HG03064 (cell line): ENCODE measurements around the gene FAM120B.

ENCODE experiments used
- ATAC-seq: cut with Tn5 transposase; IDR thresholded peaks from one replicate; pipeline ENCODE4 v1.9.1; 2021; ENCODE audit warnings: low read depth; ENCODE audit not compliant: unreplicated experiment

FAM120B gene

DNA sequence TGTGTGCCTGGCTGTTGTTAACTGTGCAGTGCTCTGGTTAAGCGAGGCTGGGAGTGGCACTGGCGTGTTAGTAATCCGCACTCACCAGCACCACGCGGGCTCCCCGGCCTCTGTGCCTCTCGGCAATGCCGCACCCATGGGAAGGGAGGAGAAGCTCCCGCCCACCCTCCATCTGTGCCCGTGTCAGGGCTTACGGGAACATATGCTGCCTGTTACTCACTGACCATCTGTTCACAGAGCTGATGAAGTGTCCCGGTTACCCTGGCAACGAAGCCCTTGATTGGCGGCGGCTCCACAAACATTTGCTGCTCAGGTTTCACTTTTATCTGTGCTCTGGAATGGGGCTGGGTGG is 131.8 kb downstream of the FAM120B start:
- ATAC-seq, result peak; percentile 94

DNA sequence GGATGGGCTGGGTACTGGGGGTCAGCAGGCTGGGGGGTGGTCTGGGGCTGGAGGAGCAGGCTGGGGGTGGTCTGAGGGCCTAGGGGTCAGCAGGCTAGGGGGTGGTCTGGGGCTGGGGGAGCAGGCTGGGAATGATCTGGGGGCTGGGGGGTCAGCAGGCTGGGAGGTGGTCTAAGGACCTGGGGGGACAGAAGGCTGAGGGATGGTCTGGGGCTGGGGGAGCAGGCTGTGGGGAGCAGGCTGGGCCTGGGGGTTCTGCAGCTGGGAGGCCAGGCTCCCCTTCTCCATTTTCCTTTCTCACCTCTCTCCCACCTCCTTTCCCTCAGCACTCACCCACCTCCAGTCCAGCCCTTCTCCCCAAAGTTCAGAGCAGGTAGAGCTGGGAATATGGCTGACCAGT is 132.3 kb downstream of the FAM120B start:
- ATAC-seq, result no peak

DNA sequence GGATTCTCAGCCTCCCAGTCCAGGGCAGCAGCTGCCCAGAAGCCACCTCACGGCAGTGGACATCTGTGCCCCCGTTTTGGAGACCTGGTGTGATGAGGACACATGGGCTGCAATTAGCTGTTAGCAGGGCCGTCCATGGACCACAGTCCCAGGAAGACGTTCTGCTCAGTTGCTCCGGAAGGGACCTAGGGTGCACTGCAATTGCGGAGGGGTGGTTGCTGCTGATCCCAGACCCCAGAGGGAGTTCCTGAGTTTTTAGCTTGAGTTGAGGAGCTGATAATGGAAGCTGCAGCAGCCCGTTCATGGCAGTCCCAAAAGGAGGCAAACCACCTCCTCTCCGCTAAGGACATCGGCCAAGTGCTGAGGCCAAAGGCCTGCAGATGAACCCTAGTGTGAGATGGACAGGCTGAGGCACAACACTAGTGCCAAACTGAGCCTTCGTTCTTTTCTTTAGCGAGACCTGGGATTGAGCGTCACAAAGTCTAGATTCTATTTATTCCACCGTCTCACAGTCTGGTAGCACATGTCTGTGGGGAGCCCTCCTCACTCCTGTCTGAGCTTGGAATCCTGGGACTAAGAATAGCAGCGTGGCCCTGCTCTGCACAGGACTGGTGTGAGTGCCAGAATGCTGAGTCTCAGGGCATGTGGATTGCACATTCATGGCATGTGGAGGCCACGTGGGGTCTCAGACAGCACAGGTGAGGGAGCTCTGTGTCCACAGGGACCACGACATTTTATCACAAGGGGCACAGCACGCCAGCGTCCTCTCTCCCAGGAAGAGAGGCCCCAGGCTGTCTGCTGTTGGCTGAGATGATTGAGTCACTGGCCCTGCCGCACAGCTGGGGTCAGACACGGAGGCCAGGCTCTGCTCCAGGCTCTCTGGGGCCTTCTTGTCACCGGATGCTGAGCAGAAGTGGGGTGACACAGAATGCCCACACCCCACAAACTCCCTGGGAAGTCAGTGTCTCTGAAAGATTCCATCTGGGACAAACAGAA is 133.1 kb downstream of the FAM120B start:
- ATAC-seq, result no peak

DNA sequence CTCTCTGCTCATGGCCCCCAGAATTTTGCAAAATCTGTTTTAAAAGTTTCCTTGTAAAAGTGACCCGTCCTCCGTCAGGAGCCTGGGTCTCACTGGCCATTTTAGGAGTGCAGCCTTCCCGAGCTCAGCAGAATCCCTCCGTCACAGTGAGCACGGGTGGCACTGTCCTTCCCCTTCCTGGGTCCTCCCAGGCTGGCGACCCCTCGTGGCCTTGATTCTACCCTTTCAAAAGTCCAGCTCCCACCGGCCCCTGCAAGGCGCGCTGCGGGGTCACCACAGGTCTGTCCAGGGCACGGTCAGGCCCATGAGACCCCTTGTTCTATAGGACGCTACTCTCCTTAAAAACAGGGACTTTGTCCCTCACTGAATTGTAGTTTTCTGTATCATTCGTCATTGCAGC is 133.9 kb downstream of the FAM120B start:
- ATAC-seq, result no peak

DNA sequence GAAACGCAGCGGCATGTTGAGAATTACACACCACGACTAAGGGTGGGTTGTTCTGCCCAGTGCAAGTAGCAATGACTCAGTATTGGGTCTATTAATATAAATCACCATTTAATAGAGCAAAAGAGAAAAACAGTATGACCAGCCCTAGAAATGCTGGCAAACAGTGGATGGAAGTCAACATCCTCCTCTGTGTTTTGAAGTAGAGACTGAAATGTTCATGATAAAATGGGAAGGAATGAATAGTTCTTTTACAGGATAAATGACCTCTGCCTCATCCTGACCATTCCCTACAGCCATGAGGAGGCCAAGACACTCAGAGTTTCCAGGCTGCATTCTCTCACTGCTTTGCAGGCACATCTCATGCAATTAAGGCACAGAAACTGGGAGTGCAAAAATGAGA is 134.8 kb downstream of the FAM120B start:
- no peak for ATAC-seq

DNA sequence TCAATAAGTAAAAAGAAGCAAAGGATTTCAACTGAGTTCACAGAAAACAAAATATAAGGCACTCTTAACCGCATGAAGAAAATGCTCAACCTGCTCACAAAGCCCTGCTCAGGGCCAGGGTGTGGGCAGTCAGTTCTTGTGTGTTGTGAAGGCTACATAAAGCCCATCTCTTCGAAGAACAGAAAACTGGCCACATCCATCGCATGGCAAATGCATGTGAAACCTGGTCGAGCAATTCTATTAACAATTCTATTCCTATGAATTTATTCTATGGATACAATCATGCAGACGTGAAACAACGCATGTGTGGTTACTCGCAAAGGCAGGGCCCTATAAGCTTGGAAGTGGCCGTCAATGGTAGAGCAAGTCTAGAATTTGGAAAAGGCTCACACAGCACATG is 136.0 kb downstream of the FAM120B start:
- no peak for ATAC-seq

DNA sequence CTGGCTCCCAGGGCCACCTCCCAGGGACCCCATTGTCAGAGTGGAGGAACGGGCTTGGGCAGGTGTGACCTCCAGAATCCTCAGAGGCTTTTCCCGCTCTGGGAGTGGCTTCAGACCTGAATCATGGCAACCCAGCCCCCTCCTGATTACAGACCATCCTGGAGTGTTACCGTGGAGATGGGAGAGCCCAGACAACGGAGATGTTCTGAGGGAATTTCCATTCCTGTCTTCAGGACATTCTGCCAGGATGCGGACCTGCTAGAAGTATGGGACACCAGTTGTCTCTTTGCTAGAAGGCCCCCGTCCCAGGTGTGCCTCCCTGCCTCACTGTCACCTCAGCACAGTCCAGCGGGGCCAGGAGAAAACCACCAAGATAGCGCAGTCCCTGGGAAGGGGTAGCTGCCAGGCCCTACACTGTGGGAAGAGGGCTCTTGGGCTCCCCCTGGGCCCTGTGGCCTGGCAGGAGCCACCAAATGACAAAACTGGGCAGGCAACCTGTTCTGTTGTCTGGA is 136.6 kb downstream of the FAM120B start:
- no peak for ATAC-seq

DNA sequence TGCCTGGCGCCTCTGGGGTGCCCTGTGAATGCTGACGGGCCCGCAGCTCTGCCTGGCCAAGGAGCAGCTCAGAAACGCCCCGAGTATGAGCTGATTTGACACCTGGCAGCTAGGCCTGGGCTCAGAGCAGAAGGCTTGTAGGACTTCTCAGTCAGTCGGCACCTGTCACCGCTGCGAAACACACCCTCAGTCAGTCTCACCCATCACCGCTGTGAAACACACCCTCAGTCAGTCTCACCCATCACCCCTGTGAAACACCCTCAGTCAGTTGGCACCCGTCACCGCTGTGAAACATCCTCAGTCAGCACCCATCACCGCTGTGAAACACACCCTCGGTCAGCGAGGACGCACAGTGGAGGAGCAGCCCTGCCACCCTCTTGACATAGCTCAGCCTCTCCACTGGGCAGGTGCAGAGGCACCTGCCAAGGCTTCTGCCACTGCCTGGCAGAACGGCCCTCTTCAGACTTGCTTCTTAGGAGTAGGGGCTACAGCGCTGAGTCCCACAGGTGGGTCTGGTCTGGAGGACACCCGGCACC is 137.6 kb downstream of the FAM120B start:
- ATAC-seq, result no peak

DNA sequence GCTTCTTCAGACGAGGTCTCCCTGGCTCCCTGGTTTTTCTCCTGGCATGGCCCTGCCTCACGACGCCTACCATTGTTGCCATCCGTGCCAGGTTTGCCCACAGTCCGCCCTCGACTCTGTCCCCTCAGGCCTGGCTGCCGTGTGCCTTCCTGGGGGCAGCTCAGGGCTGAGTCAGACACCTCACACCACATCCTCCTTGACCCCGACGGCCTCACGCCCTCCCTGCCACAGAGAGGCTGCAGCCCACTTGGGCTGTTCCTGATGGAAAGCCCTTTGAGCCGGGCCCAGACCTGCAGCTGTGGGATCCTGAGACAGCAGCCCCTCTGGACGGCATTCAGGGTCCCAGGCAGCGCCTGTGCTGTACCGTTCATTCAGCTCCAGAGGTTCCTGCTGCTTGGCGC is 138.3 kb downstream of the FAM120B start:
- no peak for ATAC-seq

DNA sequence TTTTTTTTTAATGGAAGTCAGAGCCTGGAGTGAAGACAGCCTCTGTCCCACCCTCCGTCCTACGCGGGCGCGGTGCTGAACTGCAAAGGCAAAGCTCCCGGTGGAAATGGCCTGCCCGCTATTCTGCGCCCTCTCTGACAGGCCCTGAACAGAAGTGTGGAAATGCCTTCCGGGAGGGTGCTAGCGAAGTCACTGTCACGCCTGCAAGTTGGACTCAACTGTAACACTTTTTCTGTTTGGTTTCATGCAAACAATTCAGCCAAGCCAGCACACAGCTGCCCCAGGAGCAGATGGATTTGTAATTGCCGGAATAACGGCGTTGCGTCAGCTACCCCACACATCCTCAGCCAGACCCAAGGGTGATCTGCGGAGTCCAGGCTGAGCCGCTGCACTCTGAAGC is 138.9 kb downstream of the FAM120B start:
- no peak for ATAC-seq

DNA sequence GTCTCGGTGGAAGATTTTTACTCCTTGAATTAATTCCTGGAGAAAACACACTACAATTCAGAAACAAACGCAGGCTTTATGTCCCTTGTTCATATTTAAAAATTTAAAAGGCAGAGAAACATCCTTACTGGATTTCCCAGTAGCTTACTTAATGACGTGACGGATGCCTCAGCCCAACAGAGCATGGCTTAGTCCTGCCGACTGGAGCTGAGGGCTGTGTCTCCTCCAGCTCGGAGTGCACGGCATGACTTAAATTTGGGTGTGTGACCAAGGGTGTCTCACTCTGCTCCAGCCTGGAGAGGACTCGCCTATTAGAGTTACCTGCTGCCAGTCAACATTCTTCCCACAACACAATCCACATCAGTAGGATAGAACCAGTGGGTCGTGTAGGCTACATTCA is 139.4 kb downstream of the FAM120B start:
- ATAC-seq, result no peak

DNA sequence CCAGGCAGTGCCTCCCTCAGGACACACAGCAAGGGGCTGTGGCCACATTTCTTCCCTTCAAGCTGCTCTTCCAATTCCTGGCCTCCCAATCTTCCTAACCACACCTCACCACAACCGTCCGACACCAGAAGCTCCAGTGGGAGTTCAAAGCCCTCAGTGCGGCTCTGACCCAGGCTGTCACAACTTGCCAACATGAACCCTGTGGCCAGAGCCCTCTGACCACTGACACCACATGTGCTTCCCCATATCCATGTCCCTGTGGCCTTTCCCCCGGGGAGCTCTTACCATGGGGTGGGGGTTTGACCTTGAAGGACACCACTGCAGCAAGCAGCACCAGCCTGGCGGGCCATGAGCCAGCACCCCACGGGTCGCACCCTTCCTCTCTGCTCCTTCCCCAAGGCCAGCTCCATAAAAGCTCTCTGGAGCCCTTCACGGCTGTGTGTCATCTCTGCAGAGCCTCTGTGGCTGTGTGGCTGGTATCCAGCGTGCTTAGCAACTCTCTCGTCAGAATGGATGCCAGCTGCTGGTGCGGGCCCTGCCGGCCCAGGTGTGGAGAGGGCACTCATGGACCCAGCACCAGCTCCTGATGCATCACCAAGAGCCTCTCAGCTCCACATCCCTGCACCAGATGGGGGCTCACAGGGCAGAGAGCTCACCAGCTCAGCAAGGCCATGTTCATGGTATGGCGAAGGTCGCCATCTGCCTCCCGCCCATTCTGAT is 140.4 kb downstream of the FAM120B start:
- ATAC-seq, result no peak

DNA sequence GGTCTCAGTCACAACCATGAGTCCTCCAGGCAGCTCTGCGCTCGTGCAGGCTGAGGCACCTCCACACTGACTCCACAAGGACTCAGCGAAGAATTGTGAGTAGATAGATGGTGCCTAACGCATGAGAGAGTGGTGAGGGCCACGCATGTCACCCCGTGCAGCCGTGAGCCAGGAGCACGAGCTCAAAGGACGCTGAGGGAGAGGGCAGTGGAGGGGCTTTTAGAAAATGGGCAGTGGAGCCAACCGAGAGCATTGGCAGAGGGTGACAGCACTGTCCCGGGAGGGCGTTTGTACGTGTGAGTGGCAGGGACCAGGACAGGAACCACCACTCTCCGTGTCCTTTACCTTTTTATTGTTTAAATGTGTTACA is 141.0 kb downstream of the FAM120B start:
- no peak for ATAC-seq

DNA sequence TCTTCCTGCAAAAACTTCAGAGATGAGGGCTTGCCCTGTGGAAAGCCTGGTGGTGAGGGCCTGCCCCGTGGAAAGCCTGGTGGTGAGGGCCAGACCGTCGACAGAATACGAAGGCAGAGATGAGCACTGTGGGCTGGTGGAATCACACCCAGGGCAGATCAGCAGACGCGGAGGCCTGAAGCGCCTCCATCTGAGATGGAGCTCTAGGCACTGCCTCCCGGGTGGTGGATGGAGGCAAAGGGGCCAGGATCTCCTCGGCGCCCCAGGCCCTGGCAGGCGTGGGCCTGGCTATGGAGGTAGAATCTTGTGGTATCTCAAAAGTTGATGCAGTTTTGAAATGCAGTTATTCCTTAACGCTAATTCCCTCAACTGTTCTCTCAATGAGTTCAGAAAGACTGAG is 141.8 kb downstream of the FAM120B start:
- ATAC-seq, result no peak

DNA sequence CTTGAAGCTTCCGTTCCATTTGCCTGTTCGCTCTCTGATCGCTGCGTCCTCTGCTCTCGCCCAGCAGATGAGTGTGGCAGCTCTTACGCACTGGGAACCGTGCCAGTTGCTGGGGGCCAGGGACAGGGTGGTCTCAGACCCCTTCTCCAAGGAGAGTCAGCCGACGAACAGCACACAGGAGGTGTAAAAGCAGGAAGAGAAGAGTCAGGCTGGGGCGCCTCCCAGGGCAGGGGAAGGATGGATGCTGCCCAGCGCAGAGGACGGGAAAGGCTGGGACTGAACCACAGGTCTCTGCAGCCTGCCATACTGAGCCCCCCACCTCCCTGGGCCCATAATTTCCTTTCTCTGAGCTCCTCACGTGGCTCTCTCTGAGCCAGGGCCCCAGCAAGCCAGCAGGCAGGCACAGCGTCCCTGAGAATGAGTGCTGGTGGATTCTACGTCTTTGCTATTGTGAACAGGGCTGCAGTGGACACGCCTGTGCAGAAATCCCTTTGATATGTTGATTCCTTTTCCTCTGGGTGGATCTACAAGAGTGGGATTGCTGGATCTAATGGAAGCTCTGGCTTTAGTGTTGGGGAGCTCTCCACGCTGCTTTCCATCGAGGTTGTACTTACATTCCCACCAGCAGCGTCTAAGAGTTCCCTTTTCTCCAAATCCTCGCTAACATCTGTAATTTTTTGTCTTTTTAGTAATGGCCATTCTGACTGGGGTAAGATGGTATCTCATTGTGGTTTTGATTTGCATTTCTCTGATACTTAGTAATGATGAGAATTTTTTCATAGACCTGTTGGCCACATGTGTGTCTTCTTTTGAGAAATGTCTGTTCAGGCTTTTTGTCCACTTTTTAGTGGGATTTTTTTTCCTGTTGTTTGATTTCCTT is 142.4 kb downstream of the FAM120B start:
- ATAC-seq, result no peak

DNA sequence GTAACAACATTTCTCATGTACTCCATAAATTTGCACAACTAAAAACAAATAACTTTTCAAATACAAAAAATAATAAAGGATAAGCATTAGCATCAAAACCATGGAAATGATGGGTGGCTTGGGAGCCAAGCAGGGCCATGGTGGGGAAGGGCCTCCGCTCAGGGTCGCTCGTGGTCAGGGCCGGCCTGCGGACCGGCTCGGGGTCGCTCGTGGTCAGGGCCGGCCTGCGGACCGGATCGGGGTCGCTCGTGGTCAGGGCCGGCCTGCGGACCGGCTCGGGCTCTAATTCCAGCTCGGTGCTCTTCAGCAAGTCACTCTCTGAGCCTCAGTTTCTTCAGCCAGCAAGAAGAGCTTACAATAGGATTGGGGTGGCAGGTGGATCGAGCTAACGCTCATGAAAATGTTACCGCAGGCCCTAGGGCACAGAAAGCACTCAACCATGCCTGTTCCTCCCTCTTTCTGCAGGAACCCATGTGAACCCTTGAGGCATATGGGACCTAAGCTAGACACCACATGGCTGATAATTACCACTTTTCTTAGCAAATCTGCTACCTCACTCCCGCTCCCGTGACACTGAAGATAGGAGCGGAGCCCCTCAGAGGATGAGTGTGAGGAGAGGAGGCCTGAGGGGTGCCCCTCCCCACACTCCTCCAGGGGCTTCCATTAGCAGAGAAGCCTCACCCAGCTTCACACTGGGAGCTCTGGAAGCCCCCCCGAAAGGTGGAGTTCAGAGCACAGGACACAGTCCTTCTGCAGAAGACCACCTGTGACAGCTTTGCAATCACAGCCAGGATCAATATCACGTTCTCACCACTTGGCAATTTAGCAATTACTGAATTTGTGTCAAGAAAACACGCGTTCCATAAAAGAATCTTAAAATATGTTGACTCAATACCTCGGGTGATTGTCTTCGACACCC is 143.5 kb downstream of the FAM120B start:
- no peak for ATAC-seq

DNA sequence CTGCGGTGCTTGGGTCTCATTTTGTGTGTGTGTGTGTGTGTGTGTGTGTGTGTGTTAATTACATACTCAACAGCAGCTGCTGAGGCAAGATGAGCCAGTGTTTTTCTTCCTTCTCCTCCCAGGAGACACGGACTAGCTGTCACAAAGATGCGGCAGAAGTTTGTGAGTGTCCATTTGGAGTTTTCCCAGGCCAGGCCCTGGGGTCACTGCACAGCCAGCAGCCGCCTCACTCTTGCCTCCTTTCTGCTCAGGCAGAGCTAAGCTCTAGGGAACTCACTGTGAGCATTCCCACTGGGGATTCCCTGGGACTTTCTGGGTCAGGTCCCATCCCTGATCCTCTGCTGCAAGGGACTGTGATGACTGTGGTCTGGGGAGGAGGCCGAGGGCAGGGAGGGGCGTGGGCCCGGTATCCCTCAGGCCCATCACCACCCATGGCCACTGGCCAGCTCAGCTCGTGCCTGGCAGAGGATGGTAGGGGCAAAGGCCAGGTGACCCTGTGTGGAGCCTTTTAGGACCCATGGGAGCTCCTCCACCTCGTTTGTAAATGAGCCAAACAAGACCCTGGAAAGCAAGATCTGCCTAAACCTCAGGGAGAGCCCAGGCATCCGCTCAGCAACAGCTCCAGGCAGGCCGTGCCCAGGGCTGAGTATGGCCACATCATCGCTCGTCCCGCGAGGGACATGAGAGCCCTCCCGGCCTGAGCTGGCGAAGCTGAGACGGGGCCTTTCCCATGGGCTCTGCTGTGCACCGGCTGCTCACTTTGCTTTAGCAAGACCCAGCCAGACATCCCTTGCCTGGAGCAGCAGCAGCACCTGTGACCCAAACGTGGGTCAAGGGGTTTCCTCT is 144.6 kb downstream of the FAM120B start:
- no peak for ATAC-seq

DNA sequence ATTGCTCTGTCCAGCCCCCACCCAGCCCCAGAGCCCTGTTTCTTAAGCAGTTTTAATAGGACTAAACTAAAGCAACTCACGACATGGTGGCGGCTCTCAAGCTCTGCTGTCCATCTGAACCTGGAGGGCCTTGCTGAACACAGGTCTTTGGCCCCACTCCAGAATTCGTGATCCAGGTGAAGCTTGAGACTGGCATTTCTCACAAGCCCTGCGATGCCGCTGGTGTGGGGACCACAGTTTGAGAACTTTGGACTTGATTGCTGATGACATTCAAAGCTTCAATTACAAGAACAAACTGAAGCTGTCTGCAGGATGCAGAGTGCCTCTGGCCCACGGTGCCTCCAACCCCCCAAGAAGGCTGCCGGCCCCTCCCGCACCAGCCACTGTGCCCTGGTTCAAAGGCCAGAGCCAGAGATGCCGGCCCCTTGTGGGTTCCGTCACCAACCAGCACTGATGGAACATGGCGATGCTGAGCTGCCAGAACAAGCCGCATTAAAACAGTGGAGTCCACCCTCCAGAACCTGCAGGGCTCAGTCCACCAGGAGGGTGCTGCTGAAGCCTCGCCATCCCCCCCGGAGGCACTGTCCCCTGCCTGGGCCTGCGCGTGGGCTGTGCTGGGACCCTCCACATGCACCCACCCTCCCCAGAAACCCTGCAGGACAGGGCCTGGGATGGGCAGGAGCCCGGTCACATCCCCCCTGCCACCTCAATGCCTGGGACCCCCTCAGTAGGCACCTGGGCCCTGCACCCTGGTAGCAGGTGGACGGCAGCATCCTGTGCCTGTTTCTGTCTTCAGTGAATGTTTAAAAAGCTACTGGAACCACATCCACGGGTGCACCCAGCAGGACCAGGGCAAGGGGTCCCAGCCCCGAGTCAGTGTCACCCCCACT is 145.4 kb downstream of the FAM120B start:
- no peak for ATAC-seq
